ENCODE data around the gene PLXNC1. TPM values are rescaled to one million over a fixed set of nuclear protein-coding genes. Genes with fewer than 3 reads are reported as not detected.

Gene PLXNC1
- total and polyA plus RNA-seq, 2 donors (not counting 1 experiment from before 2014, with no cell fraction given): 9.7 to 33.6 TPM

- Histone ChIP-seq H3K4me3 (ENCODE audit: control extremely low read depth in 1 of 5, extremely low read depth in 1 of 5, insufficient read depth in 1 of 5, low read depth in 2 of 5, low read length in 4 of 5) (no peak overlapping the region), H2AFZ (ENCODE audit: insufficient read depth, low read depth, low read length, poor library complexity, severe bottlenecking) (no peak overlapping the region), H3K9ac (ENCODE audit: low read length) (no peak overlapping the region), H3K27ac (ENCODE audit: low read length in 2 of 2) (peak overlapping the region in 1 of 2 donors; percentile 90), H3K9me3 (ENCODE audit: control extremely low read depth in 1 of 3, control insufficient read depth in 2 of 3, insufficient read depth in 1 of 3, low read length in 2 of 3) (no peaks in the 10 kb centered on the region), H3K36me3 (replicated peaks in 1 of 2; ENCODE audit: control extremely low read depth in 1 of 2, control insufficient read depth in 1 of 2, extremely low read depth in 1 of 2, insufficient read depth in 2 of 2, low read length in 1 of 2) (peaks cover 2 to 31% of the 10 kb centered on the region in 2 experiments), H3K79me2 (ENCODE audit: control insufficient read depth, insufficient read depth, low read length) (no peaks in the 10 kb centered on the region), H3K4me2 (replicated peaks; ENCODE audit: low read depth, low read length, poor library complexity, severe bottlenecking) (peak overlapping the region; percentile 83), H4K20me1 (ENCODE audit: control insufficient read depth, insufficient read depth, low read length, poor library complexity, severe bottlenecking) (no peaks in the 10 kb centered on the region), H3K27me3 (replicated peaks in 1 of 4; ENCODE audit: control extremely low read depth in 1 of 4, control insufficient read depth in 3 of 4, insufficient read depth in 4 of 4, low read length in 3 of 4) (no peaks in the 10 kb centered on the region), H3K4me1 (ENCODE audit: control insufficient read depth in 2 of 2, insufficient read depth in 2 of 2, low read length in 2 of 2) (peaks cover 53% of the 10 kb centered on the region in 2 donors)
- no peak for ATAC-seq (ENCODE audit: low read depth)
- intact Hi-C loops (cut with micrococcal nuclease): loop anchor here (1.0 to 2.0 kb wide), 2 partner anchors 33 to 115 kb away; no protein-coding TSS in a partner anchor
- peak overlapping the region; percentile 99 for H3K4me3 Mint-ChIP-seq
- DNase-seq: no peak
- TF ChIP-seq CTCF (IDR thresholded peaks at IDR 0.05) (no peak), EZH2 (IDR thresholded peaks at IDR 0.05; ENCODE audit: borderline replicate concordance, insufficient read depth, low read depth, low read length, poor library complexity, severe bottlenecking) (no peak)
- H3K9me3 Mint-ChIP-seq (ENCODE audit: insufficient read depth): no peaks in the 10 kb centered on the region
- 97% methylated on average over 17 of the region's 20 CpGs for WGBS (ENCODE audit: insufficient coverage)
- H3K27ac Mint-ChIP-seq: peak overlapping the region; percentile 99
- H3K4me1 Mint-ChIP-seq: peaks cover 66% of the 10 kb centered on the region
- H3K27me3 Mint-ChIP-seq: no peaks in the 10 kb centered on the region
- ChIA-PET CTCF (no interaction called here), POLR2A (no interaction called here)
These were observed 115.7 kb downstream of the PLXNC1 start for GRCh38 chr12:94263905-94264561.

GRCh38 chr12:94264736-94265485 is 116.5 kb downstream of the PLXNC1 start:
- H3K4me3 Mint-ChIP-seq: no peak overlapping the region
- DNase-seq (no peak), ATAC-seq (ENCODE audit: low read depth) (no peak)
- H3K9ac ChIP-seq (ENCODE audit: low read length): no peak overlapping the region
- CTCF ChIA-PET: no interaction called here
- H3K79me2 ChIP-seq (ENCODE audit: control insufficient read depth, insufficient read depth, low read length): no peaks in the 10 kb centered on the region
- no peak overlapping the region for H3K27ac ChIP-seq (ENCODE audit: low read length in 2 of 2)
- H4K20me1 ChIP-seq (ENCODE audit: control insufficient read depth, insufficient read depth, low read length, poor library complexity, severe bottlenecking): no peaks in the 10 kb centered on the region
- peaks cover 1 to 27% of the 10 kb centered on the region in 2 experiments for H3K36me3 ChIP-seq (replicated peaks in 1 of 2; ENCODE audit: control extremely low read depth in 1 of 2, control insufficient read depth in 1 of 2, extremely low read depth in 1 of 2, insufficient read depth in 2 of 2, low read length in 1 of 2)
- POLR2A ChIA-PET: no interaction called here
- intact Hi-C loops (cut with micrococcal nuclease): no loop called here
- no peak overlapping the region for H3K4me2 ChIP-seq (replicated peaks; ENCODE audit: low read depth, low read length, poor library complexity, severe bottlenecking)
- H3K27me3 ChIP-seq (replicated peaks in 1 of 4; ENCODE audit: control extremely low read depth in 1 of 4, control insufficient read depth in 3 of 4, insufficient read depth in 4 of 4, low read length in 3 of 4): no peaks in the 10 kb centered on the region
- no peak overlapping the region for H3K27ac Mint-ChIP-seq
- no peak overlapping the region for H3K4me3 ChIP-seq (ENCODE audit: control extremely low read depth in 1 of 5, extremely low read depth in 1 of 5, insufficient read depth in 1 of 5, low read depth in 2 of 5, low read length in 4 of 5)
- 98% methylated on average over 14 of the region's 19 CpGs for WGBS (ENCODE audit: insufficient coverage)
- H3K9me3 ChIP-seq (ENCODE audit: control extremely low read depth in 1 of 3, control insufficient read depth in 2 of 3, insufficient read depth in 1 of 3, low read length in 2 of 3): no peaks in the 10 kb centered on the region
- peaks cover 53% of the 10 kb centered on the region in 2 donors for H3K4me1 ChIP-seq (ENCODE audit: control insufficient read depth in 2 of 2, insufficient read depth in 2 of 2, low read length in 2 of 2)
- no peak overlapping the region for H2AFZ ChIP-seq (ENCODE audit: insufficient read depth, low read depth, low read length, poor library complexity, severe bottlenecking)
- no peaks in the 10 kb centered on the region for H3K27me3 Mint-ChIP-seq
- TF ChIP-seq EZH2 (IDR thresholded peaks at IDR 0.05; ENCODE audit: borderline replicate concordance, insufficient read depth, low read depth, low read length, poor library complexity, severe bottlenecking): no peak
- no peak for TF ChIP-seq CTCF (IDR thresholded peaks at IDR 0.05)
- no peaks in the 10 kb centered on the region for H3K9me3 Mint-ChIP-seq (ENCODE audit: insufficient read depth)
- peaks cover 69% of the 10 kb centered on the region for H3K4me1 Mint-ChIP-seq

Data from B cell (primary cell).